ENCODE measurements around the gene SLC24A5. TPM values are rescaled to one million over a fixed set of nuclear protein-coding genes. Genes with fewer than 3 reads are reported as not detected.

The SLC24A5 gene
- total RNA-seq, 3 donors from 2014 or later, result not detected

GRCh38 chr15:48084759-48085590 is 35.8 kb upstream of the SLC24A5 start:
- no peak for DNase-seq (ENCODE audit: low spot score in 2 of 2)
- Histone ChIP-seq H3K36me3 (no peaks in the 10 kb centered on the region), H3K4me1 (peaks cover 0 to 3% of the 10 kb centered on the region in 2 donors), H3K27ac (no peak overlapping the region), H3K4me3 (no peak overlapping the region), H3K9me3 (no peaks in the 10 kb centered on the region), H3K27me3 (no peaks in the 10 kb centered on the region)
- TF ChIP-seq, protein P1, sequence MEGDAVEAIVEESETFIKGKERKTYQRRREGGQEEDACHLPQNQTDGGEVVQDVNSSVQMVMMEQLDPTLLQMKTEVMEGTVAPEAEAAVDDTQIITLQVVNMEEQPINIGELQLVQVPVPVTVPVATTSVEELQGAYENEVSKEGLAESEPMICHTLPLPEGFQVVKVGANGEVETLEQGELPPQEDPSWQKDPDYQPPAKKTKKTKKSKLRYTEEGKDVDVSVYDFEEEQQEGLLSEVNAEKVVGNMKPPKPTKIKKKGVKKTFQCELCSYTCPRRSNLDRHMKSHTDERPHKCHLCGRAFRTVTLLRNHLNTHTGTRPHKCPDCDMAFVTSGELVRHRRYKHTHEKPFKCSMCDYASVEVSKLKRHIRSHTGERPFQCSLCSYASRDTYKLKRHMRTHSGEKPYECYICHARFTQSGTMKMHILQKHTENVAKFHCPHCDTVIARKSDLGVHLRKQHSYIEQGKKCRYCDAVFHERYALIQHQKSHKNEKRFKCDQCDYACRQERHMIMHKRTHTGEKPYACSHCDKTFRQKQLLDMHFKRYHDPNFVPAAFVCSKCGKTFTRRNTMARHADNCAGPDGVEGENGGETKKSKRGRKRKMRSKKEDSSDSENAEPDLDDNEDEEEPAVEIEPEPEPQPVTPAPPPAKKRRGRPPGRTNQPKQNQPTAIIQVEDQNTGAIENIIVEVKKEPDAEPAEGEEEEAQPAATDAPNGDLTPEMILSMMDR (IDR thresholded peaks at IDR 0.05), result no peak
- TF ChIP-seq POLR2A (IDR thresholded peaks at IDR 0.05), result no peak
- intact Hi-C loops (cut with DNase I; ENCODE audit: low total_unique reads), result no loop called here

DNA sequence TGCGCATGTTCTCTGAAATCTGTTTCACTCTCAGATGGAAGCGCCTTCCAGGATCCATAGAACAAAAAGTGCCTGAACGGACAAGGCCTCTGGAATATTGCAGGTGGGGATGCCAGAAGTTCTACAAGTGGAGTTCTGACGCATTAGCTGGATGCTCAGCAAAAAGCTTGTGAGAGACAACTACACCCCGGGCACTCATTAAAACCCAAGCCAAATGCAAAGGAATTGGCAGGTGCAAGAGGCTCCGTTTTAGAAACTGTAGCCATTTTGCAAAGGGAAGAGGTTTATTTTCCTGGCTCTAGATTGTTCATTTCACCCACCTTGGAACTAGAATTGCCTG is 35.2 kb upstream of the SLC24A5 start:
- intact Hi-C loops (cut with DNase I; ENCODE audit: low total_unique reads), result no loop called here
- no peaks in the 10 kb centered on the region for H3K27me3 ChIP-seq
- H3K27ac ChIP-seq, result no peak overlapping the region
- H3K9me3 ChIP-seq, result no peaks in the 10 kb centered on the region
- no peak overlapping the region for H3K4me3 ChIP-seq
- TF ChIP-seq, protein P1 (IDR thresholded peaks at IDR 0.05), result no peak
- TF ChIP-seq POLR2AphosphoS5 (IDR thresholded peaks at IDR 0.05) (no peak), POLR2A (IDR thresholded peaks at IDR 0.05) (no peak)
- peaks cover 0 to 3% of the 10 kb centered on the region in 2 donors for H3K4me1 ChIP-seq
- H3K36me3 ChIP-seq, result no peaks in the 10 kb centered on the region
- no peak for DNase-seq (ENCODE audit: low spot score in 2 of 2)

DNA sequence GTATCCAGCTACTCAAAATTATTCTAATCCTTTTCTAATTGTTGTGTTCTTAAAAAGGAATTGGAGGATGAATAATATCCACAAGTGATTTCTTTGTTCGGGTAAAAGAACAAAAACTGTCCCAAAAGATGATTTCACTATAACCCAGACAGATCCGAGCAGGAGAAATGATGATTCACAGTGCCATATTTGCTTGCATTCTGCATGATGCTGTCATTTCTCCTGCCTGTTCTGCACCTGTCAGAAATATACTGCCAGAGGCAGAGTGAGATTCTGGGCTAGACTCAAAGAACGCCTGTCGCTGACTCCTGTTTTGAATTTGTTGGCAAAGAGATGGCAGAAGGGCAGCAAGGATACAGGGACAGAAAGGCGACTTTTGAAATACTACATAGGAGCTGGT is 34.7 kb upstream of the SLC24A5 start:
- no peaks in the 10 kb centered on the region for H3K9me3 ChIP-seq
- no peak for DNase-seq (ENCODE audit: low spot score in 2 of 2)
- no peaks in the 10 kb centered on the region for H3K36me3 ChIP-seq
- intact Hi-C loops (cut with DNase I; ENCODE audit: low total_unique reads), result no loop called here
- no peaks in the 10 kb centered on the region for H3K27me3 ChIP-seq
- peaks cover 0 to 3% of the 10 kb centered on the region in 2 donors for H3K4me1 ChIP-seq
- TF ChIP-seq POLR2AphosphoS5 (IDR thresholded peaks at IDR 0.05) (no peak), POLR2A (IDR thresholded peaks at IDR 0.05) (no peak)
- TF ChIP-seq, protein P1 (IDR thresholded peaks at IDR 0.05), result no peak
- H3K4me3 ChIP-seq, result no peak overlapping the region
- peak overlapping the region in 1 of 2 donors; percentile 30 for H3K27ac ChIP-seq

- DNase-seq (ENCODE audit: low spot score in 2 of 2), result peak in 1 of 2 donors; percentile 25
- Histone ChIP-seq H3K9me3 (no peaks in the 10 kb centered on the region), H3K36me3 (no peaks in the 10 kb centered on the region), H3K4me3 (no peak overlapping the region), H3K4me1 (peaks cover 0 to 3% of the 10 kb centered on the region in 2 donors), H3K27ac (peak overlapping the region in 1 of 2 donors; percentile 30), H3K27me3 (no peaks in the 10 kb centered on the region)
- TF ChIP-seq POLR2AphosphoS5 (IDR thresholded peaks at IDR 0.05) (no peak), POLR2A (IDR thresholded peaks at IDR 0.05) (no peak)
- TF ChIP-seq, protein P1 (IDR thresholded peaks at IDR 0.05), result no peak
- intact Hi-C loops (cut with DNase I; ENCODE audit: low total_unique reads), result no loop called here
Measured at GRCh38 chr15:48086576-48086975, 34.2 kb upstream of the SLC24A5 start.

DNA sequence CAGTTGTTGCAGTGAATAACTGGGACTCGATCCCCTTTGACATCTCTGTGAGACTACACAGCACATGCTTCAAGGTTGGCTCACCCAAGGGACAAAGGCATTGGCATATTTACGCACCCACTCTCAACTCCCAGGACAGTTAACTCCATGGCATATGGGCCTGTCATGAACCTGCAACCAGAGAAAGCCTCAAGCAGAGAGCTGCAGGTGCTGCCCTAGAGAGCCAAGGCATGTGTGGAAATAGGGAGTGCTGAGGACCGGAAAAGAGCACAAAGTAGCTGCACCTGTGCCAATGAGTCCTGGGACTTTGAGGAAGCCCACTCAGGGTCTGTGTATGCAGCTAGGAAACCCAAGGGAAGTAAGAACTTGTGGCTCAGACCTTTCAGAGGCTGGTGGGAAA is 32.9 kb upstream of the SLC24A5 start:
- H3K4me1 ChIP-seq, result peaks cover 0 to 3% of the 10 kb centered on the region in 2 donors
- H3K27ac ChIP-seq, result no peak overlapping the region
- H3K27me3 ChIP-seq, result no peaks in the 10 kb centered on the region
- no peak overlapping the region for H3K4me3 ChIP-seq
- TF ChIP-seq, protein P1 (IDR thresholded peaks at IDR 0.05), result no peak
- TF ChIP-seq POLR2A (IDR thresholded peaks at IDR 0.05), result no peak
- no peak for TF ChIP-seq POLR2AphosphoS5 (IDR thresholded peaks at IDR 0.05)
- intact Hi-C loops (cut with DNase I; ENCODE audit: low total_unique reads), result no loop called here
- no peaks in the 10 kb centered on the region for H3K9me3 ChIP-seq
- no peak for DNase-seq (ENCODE audit: low spot score in 2 of 2)
- no peaks in the 10 kb centered on the region for H3K36me3 ChIP-seq
